Mammary microvascular endothelial cell (primary cell): ENCODE data around the gene ACOT13. TPM values are rescaled to one million over a fixed set of nuclear protein-coding genes. Genes with fewer than 3 reads are reported as not detected.

Experiments used
- total RNA-seq: library from RNA; depleted of rRNA; stranded (reverse); fragments of >200 nt; gene quantifications from 2 replicates; pipeline ENCODE4 v1.2.3, GENCODE V29; 2015

Gene ACOT13
- 6.2 and 15.6 TPM in 2 replicates for total RNA-seq

GRCh38 chr6:24666641-24667377, at the start of gene ACOT13, which contains the start of gene TDP2:
ACOT13 (plus strand) TSS chr6:24667077; CDS start chr6:24667264, 187 bp downstream.
TDP2 (minus strand) TSS chr6:24666899; CDS start chr6:24666862, 37 bp downstream.

GRCh38 chr6:24719125-24719971, 52.5 kb downstream of the ACOT13 start, which contains the start of gene C6orf62:
C6orf62 (minus strand) TSS chr6:24719154; CDS start chr6:24718668, 486 bp downstream.

Other genes starting within 250 kb of the ACOT13 start
- under 0.01 and 0.05 TPM in 2 replicates for gene GPLD1, start 177.5 kb upstream of the ACOT13 start, total RNA-seq
- gene ALDH5A1, start 172.1 kb upstream of the ACOT13 start, total RNA-seq, result 0.25 and 0.40 TPM in 2 replicates
- 0.05 TPM in 1 of 2 replicates, not detected in the other for gene KIAA0319, start 20.9 kb upstream of the ACOT13 start, total RNA-seq
- 24.6 and 27.3 TPM in 2 replicates for gene TDP2, start 178 bp upstream of the ACOT13 start, total RNA-seq
- gene C6orf62, start 52.1 kb downstream of the ACOT13 start, total RNA-seq, result 110 and 115 TPM in 2 replicates
- 39.8 and 46.0 TPM in 2 replicates for gene GMNN, start 107.9 kb downstream of the ACOT13 start, total RNA-seq
- gene ARMH2, start 131.8 kb downstream of the ACOT13 start, total RNA-seq, result not detected in 2 replicates